GM12872 (cell line): Measurements from ENCODE around the gene FIGNL2.

Experiments
- TF ChIP-seq, protein P1 (sequence below): IDR thresholded peaks from 3 replicates; pipeline ENCODE4 v1.5.1; 2011; ENCODE audit warnings: low read depth, mild to moderate bottlenecking, low read length, moderate library complexity; ENCODE audit not compliant: insufficient read depth

FIGNL2 gene

DNA sequence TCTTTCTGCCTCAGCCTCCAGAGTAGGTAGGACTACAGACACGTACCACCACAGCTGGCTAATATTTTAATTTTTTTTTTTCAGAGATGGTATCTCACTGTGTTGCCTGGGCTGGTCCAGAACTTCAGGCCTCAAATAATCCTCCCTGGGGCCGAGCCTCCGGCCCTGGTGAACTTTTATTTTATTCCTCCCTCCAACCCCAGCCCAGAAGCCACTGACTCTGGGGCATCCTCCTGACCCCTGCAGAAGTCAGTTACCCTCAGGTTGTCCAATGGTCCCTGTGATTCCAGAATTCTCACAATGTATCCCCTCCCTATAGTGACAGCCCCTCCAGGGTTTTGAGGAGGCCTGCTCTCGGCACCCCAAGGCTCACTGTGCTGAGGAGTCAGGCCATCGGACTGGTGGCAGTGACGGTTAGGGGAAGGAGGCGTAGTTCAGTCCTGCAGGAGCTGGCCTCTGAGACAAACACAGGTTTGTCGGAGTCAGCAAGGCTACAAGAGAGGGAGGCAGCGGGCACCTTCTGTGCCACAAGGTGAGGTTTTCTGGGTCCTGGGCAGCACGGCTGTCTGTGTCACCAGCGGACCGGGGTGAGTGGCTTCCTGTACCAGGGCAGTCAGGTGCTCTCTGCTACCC lies 19.4 kb upstream of the FIGNL2 start:
- TF ChIP-seq, protein P1, sequence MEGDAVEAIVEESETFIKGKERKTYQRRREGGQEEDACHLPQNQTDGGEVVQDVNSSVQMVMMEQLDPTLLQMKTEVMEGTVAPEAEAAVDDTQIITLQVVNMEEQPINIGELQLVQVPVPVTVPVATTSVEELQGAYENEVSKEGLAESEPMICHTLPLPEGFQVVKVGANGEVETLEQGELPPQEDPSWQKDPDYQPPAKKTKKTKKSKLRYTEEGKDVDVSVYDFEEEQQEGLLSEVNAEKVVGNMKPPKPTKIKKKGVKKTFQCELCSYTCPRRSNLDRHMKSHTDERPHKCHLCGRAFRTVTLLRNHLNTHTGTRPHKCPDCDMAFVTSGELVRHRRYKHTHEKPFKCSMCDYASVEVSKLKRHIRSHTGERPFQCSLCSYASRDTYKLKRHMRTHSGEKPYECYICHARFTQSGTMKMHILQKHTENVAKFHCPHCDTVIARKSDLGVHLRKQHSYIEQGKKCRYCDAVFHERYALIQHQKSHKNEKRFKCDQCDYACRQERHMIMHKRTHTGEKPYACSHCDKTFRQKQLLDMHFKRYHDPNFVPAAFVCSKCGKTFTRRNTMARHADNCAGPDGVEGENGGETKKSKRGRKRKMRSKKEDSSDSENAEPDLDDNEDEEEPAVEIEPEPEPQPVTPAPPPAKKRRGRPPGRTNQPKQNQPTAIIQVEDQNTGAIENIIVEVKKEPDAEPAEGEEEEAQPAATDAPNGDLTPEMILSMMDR, result no peak

DNA sequence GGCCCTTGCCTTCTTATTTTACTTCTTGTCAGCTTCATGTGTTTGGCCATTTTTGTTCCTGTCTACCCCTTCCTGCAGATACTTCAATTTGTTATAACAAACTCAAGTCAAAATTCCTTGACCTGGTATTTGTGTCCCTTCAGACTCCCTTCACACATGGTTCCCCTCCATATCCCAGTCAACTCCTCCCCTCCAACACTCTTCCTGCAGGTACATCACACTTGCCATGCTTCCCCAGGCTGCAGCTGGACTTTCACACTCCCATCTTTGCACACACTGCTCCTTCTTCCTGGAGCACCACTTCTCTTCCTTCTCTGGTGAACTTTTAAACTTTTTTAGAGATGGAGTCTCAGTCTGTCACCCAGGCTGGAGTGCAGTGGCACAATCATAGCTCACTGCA lies 18.9 kb upstream of the FIGNL2 start:
- TF ChIP-seq, protein P1, result no peak

DNA sequence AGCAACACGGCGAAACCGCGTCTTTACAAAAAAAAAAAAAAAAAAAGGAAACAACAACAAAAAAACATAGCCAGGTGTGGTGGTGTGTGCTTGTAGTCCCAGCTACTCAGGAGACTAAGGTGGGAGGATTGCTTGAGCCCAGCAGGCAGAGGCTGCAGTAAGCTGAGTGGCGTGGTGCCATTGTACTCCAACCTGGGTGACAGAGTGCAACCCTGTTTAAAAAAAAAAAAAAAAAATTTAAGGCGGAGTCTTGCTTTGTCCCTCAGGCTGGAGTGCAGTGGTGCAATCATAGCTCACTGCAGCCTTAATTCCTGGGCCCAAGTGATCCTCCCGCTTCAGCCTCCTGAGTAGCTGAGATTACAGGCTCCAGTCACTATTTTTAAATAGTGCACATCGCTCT lies 18.2 kb upstream of the FIGNL2 start:
- TF ChIP-seq, protein P1, result no peak

DNA sequence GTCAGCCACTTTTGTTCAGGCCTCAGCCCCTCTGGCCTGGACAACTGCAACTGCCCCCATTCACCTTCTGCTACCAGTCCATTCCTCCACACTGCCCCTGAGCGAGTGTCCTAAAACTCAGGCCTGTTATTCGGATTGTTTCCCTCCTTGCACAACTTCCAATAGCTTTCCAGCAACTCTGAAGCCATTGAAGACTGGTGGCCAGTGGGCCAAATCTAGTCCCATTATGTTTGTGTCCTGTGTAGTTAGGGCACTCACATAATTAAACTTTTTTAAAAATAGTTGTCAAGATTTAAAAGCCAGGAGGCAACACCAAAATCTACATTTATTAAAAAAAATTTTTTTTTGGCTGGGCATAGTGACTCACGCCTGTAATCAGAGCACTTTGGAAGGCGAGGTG lies 17.8 kb upstream of the FIGNL2 start:
- TF ChIP-seq, protein P1, result no peak

DNA sequence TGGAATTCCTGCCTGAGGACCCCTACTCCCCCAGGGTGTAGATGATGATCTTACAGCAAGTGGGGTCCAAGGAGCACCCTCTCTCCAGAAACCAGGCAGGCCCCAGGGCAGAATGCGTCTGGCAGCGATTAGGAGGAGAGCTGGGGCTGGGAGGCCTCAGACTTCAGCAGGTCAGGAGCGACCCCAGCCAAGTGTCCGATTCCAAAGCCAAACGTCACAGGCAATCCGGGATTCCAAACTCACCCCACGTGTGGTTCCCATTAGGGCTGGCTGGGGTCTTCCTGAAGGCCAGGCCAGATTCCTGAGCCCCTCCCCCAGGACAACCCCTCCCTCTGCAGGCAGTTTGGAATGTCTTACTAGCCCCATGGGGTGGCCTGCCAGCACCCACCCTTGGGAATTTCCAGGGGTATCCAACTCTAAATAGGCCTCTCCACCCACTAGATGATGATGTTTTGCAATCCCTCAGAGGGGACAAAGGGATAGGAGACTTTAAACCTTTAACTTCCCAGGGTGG lies 17.3 kb upstream of the FIGNL2 start:
- TF ChIP-seq, protein P1, result no peak

DNA sequence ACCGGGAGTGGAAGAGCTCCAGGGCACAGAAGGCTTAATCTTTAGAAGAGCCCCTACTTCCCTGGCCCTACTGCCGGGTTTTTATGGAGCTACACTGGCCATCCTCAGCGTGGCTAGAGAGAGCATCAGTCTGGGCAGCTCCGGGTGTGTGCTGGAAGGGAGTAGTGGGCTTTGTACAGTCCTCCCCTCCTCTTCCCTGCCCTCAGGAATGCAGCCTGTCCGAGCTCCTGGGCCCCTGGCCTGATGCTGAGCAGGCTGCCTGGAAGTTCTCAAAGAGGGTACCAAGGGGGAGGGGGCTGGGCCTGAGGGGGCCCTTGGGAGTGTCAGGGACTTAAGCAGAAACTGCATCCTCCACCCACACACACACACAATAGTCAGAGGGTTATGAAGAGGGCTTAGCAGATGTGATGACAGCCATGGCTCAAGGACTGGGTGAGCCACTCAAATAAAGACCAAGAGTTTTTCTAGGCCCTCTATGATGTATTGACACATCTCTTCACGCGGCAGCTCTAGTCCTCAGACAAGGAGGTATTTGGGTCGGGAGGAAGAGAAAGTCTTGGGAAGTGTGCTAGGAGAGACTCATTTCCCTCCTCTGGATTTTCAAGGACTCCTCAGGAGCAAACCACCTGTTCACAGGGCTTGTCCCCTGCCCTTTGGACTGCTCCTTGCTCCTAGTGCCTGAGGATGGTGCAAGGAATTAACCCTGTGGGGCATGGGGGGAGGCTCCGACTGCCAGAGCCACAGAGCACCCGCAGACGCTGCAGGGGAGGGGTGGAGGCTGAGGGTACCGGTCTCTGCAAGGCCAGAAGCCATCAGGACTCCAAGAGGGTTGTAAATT lies 16.5 kb upstream of the FIGNL2 start:
- TF ChIP-seq, protein P1, result no peak

DNA sequence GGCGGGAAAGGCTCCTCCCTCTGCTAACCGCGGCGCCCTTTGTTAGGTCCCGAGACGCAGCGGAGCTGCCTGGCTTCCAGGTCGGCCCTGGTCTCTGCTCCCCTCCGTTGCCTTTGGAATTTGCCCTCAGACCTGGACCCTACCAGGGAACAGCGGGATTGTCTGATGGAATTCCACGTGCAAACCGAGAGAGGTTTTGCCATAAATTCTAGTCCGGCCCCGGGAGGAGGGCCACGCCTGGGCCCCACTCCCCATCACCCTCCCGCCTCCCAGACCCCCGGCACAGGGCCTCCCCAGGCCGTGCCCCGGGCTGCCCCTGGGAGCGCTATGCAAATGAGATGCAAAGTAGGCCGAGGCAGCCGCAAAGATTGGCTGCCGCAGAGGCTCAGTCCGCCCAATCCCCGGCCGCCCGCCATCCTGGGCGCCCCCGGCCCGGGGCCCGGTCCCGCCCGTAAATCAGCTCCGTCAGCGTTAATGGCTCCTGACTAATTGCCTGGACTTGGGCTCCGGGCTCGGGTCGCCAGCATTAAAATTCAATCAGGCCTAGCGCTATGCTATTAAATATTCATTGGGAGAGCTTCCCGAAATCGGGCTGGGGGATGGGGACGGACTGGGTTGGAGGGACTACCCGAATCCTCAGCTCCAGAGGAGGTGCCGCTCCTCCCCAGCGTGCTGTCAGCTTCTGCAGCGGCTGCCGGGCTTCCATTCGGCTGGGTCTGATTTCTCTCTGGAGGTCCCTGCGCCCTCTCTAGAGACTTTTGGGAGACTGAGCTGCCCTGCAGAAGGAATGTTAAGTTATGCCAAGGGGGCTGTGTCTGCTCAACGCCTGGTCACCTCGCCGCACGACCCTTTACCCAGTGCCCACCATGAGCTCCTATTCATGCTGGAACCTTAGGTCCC lies 15.7 kb upstream of the FIGNL2 start:
- TF ChIP-seq, protein P1, result no peak
